IMR-90 (cell line): ENCODE data around the gene SLC40A1. TPM values are rescaled to one million over a fixed set of nuclear protein-coding genes. Genes with fewer than 3 reads are reported as not detected.

Experiments used
- ATAC-seq: fragments of 200-7000 bp; cut with Tn5 transposase; 2 replicates; pipeline ENCODE4 v1.9.1; 2020; ENCODE audit warnings: low read depth, mild to moderate bottlenecking, moderate library complexity
- BruUV-seq: library from RNA; stranded (reverse); fragments of 400-500 nt; replicated peaks from 2 replicates; lab custom pipeline; 2021; lab: Mats Ljungman, UMichigan
- CTCF ChIA-PET: fragments of 300-600 bp; formaldehyde crosslinking; extraction: SDS; loops from one replicate; lab custom pipeline; 2021; ENCODE audit warnings: antibody characterized with exemption; lab: Yijun Ruan, JAX
- POLR2A ChIA-PET: fragments of 300-600 bp; sonication (Branson Sonifier 250); formaldehyde crosslinking; loops from one replicate; lab custom pipeline; 2022; ENCODE audit warnings: antibody characterized with exemption; ENCODE audit not compliant: unreplicated experiment; lab: Charles Lee
- DNase-seq: peaks from one replicate; pipeline ENCODE4 v3.0.0; 2013
- H2AFZ ChIP-seq: replicated peaks from 2 replicates; pipeline ENCODE3; 2013; ENCODE audit warnings: low read length, mild to moderate bottlenecking; ENCODE audit not compliant: poor library complexity
- H2AK5ac ChIP-seq: 2 replicates; pipeline ENCODE4 v1.6.1; 2013; ENCODE audit warnings: low read depth, low read length, inconsistent platforms
- H2AK9ac ChIP-seq: replicated peaks from 2 replicates; pipeline ENCODE3; 2013; ENCODE audit warnings: mild to moderate bottlenecking, low read depth, low read length, moderate library complexity; ENCODE audit not compliant: poor library complexity
- H2BK120ac ChIP-seq: 2 replicates; pipeline ENCODE4 v1.6.1; 2013; ENCODE audit warnings: low read depth, low read length, inconsistent platforms
- H2BK15ac ChIP-seq: 3 replicates; pipeline ENCODE4 v1.6.1; 2013; ENCODE audit warnings: low read depth, low read length, inconsistent platforms
- H2BK20ac ChIP-seq: 2 replicates; pipeline ENCODE4 v1.6.1; 2013; ENCODE audit warnings: low read depth, mild to moderate bottlenecking, inconsistent platforms, low read length, moderate library complexity
- H2BK5ac ChIP-seq: 2 replicates; pipeline ENCODE4 v1.6.1; 2013; ENCODE audit warnings: mild to moderate bottlenecking, low read depth, low read length, inconsistent platforms; ENCODE audit not compliant: poor library complexity, severe bottlenecking
- H3K14ac ChIP-seq: replicated peaks from 2 replicates; pipeline ENCODE4 v1.6.1; 2013; ENCODE audit warnings: low read depth, low read length, inconsistent platforms
- H3K18ac ChIP-seq: 2 replicates; pipeline ENCODE4 v1.6.1; 2013; ENCODE audit warnings: low read depth, low read length, control low read depth
- H3K23ac ChIP-seq: 2 replicates; pipeline ENCODE4 v1.6.1; 2013; ENCODE audit warnings: low read depth, low read length, inconsistent platforms
- H3K27ac ChIP-seq: 2 replicates; pipeline ENCODE4 v1.5.1; 2013; ENCODE audit warnings: mild to moderate bottlenecking, control low read depth, low read length; ENCODE audit not compliant: insufficient read depth
- H3K27me3 ChIP-seq: 2 replicates; pipeline ENCODE4 v1.6.1; 2013; ENCODE audit warnings: low read length; ENCODE audit not compliant: control insufficient read depth, insufficient read depth
- H3K36me3 ChIP-seq: 2 replicates; pipeline ENCODE4 v1.6.1; 2013; ENCODE audit warnings: low read length, mixed read lengths; ENCODE audit not compliant: control insufficient read depth, insufficient read depth
- H3K4ac ChIP-seq: 2 replicates; pipeline ENCODE4 v1.6.1; 2013; ENCODE audit warnings: low read depth, low read length, inconsistent platforms
- H3K4me1 ChIP-seq: 2 replicates; pipeline ENCODE4 v1.6.1; 2013; ENCODE audit warnings: low read length, mixed read lengths; ENCODE audit not compliant: control insufficient read depth, insufficient read depth
- H3K4me2 ChIP-seq: 2 replicates; pipeline ENCODE4 v1.6.1; 2013; ENCODE audit warnings: low read depth, mild to moderate bottlenecking, control low read depth, low read length, moderate library complexity
- H3K4me3 ChIP-seq: 2 replicates; pipeline ENCODE4 v1.5.1; 2013; ENCODE audit warnings: low read depth, mild to moderate bottlenecking, control low read depth, low read length, moderate library complexity; ENCODE audit not compliant: insufficient read depth
- H3K56ac ChIP-seq: 2 replicates; pipeline ENCODE4 v1.6.1; 2013; ENCODE audit warnings: low read length, inconsistent platforms; ENCODE audit not compliant: insufficient read depth; ENCODE audit errors: extremely low read depth
- H3K79me1 ChIP-seq, 2 experiments: 2 replicates each; pipeline ENCODE4 v1.6.1; 2013; ENCODE audit warnings: low read length in 2 of 2, inconsistent platforms in 1 of 2, low read depth in 1 of 2
- H3K9ac ChIP-seq: 2 replicates; pipeline ENCODE4 v1.6.1; 2013; ENCODE audit warnings: low read depth, low read length, control low read depth
- H3K9me1 ChIP-seq: 2 replicates; pipeline ENCODE4 v1.6.1; 2013; ENCODE audit warnings: low read length, inconsistent platforms; ENCODE audit not compliant: insufficient read depth
- H3K9me3 ChIP-seq: 2 replicates; pipeline ENCODE4 v1.6.1; 2013; ENCODE audit warnings: low read length; ENCODE audit not compliant: control insufficient read depth, insufficient read depth
- H4K20me1 ChIP-seq: 2 replicates; pipeline ENCODE4 v1.6.1; 2013; ENCODE audit warnings: low read length, inconsistent platforms; ENCODE audit not compliant: insufficient read depth
- H4K5ac ChIP-seq: 2 replicates; pipeline ENCODE4 v1.6.1; 2013; ENCODE audit warnings: mild to moderate bottlenecking, low read depth, low read length, control low read depth
- H4K8ac ChIP-seq, 2 experiments: 2 replicates each; pipeline ENCODE4 v1.6.1; 2013; ENCODE audit warnings: low read depth in 2 of 2, low read length in 2 of 2, control low read depth in 1 of 2, inconsistent platforms in 1 of 2
- H4K91ac ChIP-seq: 2 replicates; pipeline ENCODE4 v1.6.1; 2013; ENCODE audit warnings: low read depth, low read length, inconsistent platforms; ENCODE audit not compliant: insufficient read depth
- CEBPB ChIP-seq: IDR thresholded peaks from 2 replicates; pipeline ENCODE4 v1.6.1; 2012; ENCODE audit warnings: low read depth, low read length, improper control_type of control experiment
- MAFK ChIP-seq: IDR thresholded peaks from 2 replicates; pipeline ENCODE4 v1.6.1; 2012; ENCODE audit warnings: low read depth, low read length, improper control_type of control experiment
- NFE2L2 ChIP-seq: fragments of 150-350 bp; IDR thresholded peaks from 2 replicates; pipeline ENCODE4 v1.6.1; 2016; ENCODE audit warnings: low read depth, mild to moderate bottlenecking, low read length
- POLR2A ChIP-seq: IDR thresholded peaks from 2 replicates; pipeline ENCODE4 v1.6.1; 2012; ENCODE audit warnings: mild to moderate bottlenecking, low read depth, low read length
- RAD21 ChIP-seq: IDR thresholded peaks from 2 replicates; pipeline ENCODE4 v1.6.1; 2012; ENCODE audit warnings: low read length, improper control_type of control experiment
- SMC3 ChIP-seq: fragments of 150-350 bp; IDR thresholded peaks from 2 replicates; pipeline ENCODE4 v1.6.1; 2016; ENCODE audit warnings: low read depth, mild to moderate bottlenecking, antibody characterized with exemption, low read length, moderate library complexity
- dilution Hi-C: fragments of 300-500 bp; cut with HindIII; formaldehyde crosslinking; loops from one replicate; pipeline ENCODE4 v1.14.3; 2018; ENCODE audit warnings: low sequenced_read_pairs; ENCODE audit not compliant: unreplicated experiment
- in situ Hi-C: fragments of 300-500 bp; cut with MboI; formaldehyde crosslinking; loops from 3 replicates; pipeline ENCODE4 v1.14.3; 2019; ENCODE audit warnings: low sequenced_read_pairs, inconsistent platforms, mixed read lengths
- intact Hi-C: fragments of 100-400 bp; cut with micrococcal nuclease; formaldehyde crosslinking; loops from 2 replicates; pipeline ENCODE4 v1.10.0; 2022
- polyA plus RNA-seq, 3 experiments: library from polyadenylated mRNA; depleted of rRNA; stranded (reverse); fragments of >200 nt; gene quantifications; 2 replicates each; pipeline ENCODE4 v1.2.3, GENCODE V29; 2012; ENCODE audit warnings: low replicate concordance in 1 of 3
- total RNA-seq: library from RNA; depleted of rRNA; stranded (reverse); fragments of >200 nt; gene quantifications from 2 replicates; pipeline ENCODE4 v1.2.3, GENCODE V29; 2012
- TF ChIP-seq, protein P1 (sequence below): fragments of 150-350 bp; IDR thresholded peaks from 2 replicates; pipeline ENCODE4 v1.6.1; 2017; ENCODE audit warnings: mild to moderate bottlenecking, antibody characterized with exemption, low read length, low read depth
- TF ChIP-seq, protein P2 (sequence below): fragments of 150-350 bp; IDR thresholded peaks from 2 replicates; pipeline ENCODE4 v1.6.1; 2016; ENCODE audit warnings: low read depth, mild to moderate bottlenecking, low read length, moderate library complexity, borderline replicate concordance

Gene SLC40A1
- total and polyA plus RNA-seq, 2 of the 4 experiments (the other 2 are of a cell fraction) = 1.5 to 5.0 TPM

DNA sequence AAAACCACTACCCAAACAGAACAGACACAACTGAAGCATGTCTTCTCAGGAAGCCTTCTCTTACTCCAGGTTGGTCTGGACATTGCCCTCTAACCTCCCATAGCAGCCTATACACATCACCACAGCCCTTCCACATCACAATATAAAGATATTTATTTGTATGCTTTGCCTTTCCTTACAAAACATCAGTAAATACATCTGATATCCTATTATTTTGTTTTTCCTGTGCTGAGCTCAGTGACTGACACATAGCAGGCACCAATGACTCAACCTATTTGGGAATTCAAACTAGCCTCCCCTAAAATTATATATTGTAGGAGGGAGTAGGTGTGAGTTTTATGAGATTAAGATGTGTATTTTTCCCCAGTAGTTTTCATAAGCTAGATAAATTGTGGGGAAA, 28.8 kb downstream of the SLC40A1 start:
- Histone ChIP-seq H3K14ac (no peak overlapping the region), H2AFZ (no peak overlapping the region), H3K56ac (no peak overlapping the region), H3K23ac (no peak overlapping the region), H3K18ac (0 out of 2 replicates have a peak overlapping the region, but pooled peaks have one; percentile 22), H2AK9ac (no peak overlapping the region), H3K4ac (no peak overlapping the region), H2AK5ac (no peak overlapping the region), H3K9me3 (no peaks in the 10 kb centered on the region), H4K20me1 (no peaks in the 10 kb centered on the region), H3K36me3 (no peaks in the 10 kb centered on the region), H3K4me3 (no peak overlapping the region), H2BK20ac (no peak overlapping the region), H3K4me1 (peaks cover 6% of the 10 kb centered on the region), H2BK120ac (no peak overlapping the region), H3K27me3 (no peaks in the 10 kb centered on the region), H4K91ac (no peak overlapping the region), H3K9ac (no peak overlapping the region), H2BK5ac (no peak overlapping the region), H4K8ac (no peak overlapping the region), H3K9me1 (no peaks in the 10 kb centered on the region), H3K79me1 (no peaks in the 10 kb centered on the region), H3K27ac (no peak overlapping the region), H2BK15ac (no peak overlapping the region), H4K5ac (no peak overlapping the region), H3K4me2 (no peak overlapping the region)
- ATAC-seq = no peak
- intact Hi-C loops = loop anchor here (5.0 kb wide), 1 partner anchor 45 kb away; no protein-coding TSS in a partner anchor
- DNase-seq = no peak
- TF ChIP-seq, protein P1, sequence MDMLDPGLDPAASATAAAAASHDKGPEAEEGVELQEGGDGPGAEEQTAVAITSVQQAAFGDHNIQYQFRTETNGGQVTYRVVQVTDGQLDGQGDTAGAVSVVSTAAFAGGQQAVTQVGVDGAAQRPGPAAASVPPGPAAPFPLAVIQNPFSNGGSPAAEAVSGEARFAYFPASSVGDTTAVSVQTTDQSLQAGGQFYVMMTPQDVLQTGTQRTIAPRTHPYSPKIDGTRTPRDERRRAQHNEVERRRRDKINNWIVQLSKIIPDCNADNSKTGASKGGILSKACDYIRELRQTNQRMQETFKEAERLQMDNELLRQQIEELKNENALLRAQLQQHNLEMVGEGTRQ = no peak
- TF ChIP-seq POLR2A (no peak), NFE2L2 (no peak), RAD21 (no peak), CEBPB (no peak), MAFK (no peak), SMC3 (no peak)
- TF ChIP-seq, protein P2, sequence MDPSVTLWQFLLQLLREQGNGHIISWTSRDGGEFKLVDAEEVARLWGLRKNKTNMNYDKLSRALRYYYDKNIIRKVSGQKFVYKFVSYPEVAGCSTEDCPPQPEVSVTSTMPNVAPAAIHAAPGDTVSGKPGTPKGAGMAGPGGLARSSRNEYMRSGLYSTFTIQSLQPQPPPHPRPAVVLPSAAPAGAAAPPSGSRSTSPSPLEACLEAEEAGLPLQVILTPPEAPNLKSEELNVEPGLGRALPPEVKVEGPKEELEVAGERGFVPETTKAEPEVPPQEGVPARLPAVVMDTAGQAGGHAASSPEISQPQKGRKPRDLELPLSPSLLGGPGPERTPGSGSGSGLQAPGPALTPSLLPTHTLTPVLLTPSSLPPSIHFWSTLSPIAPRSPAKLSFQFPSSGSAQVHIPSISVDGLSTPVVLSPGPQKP = no peak
- no TSS peak for BruUV-seq
- in situ Hi-C loops = no loop called here
- CTCF ChIA-PET = no interaction called here
- POLR2A ChIA-PET = interaction anchor here (0.5 kb wide), 1 partner anchor 339 kb away, joined by 8 read pairs; no protein-coding TSS in a partner anchor
- dilution Hi-C loops = no loop called here
